Gastroesophageal sphincter (tissue), 4 donors: ENCODE results near the gene CCSER1. TPM values are rescaled to one million over a fixed set of nuclear protein-coding genes. Genes with fewer than 3 reads are reported as not detected.

Experiments
- ATAC-seq: fragments of 150-250 bp; one replicate; pipeline ENCODE4 v1.9.1; 2016; ENCODE audit warnings: mild to moderate bottlenecking, moderate library complexity
- H3K27ac ChIP-seq, 4 donors: fragments of 200-600 bp; sonication (generic) in 3 of 4; 1 replicate in 3 of 4; 2 replicates in 1 of 4; pipeline ENCODE4 v1.5.1; 2016 to 2019
- H3K27me3 ChIP-seq: fragments of 200-600 bp; sonication (generic); one replicate; pipeline ENCODE4 v1.5.1; 2019
- H3K36me3 ChIP-seq, 2 donors: fragments of 200-600 bp; sonication (generic); one replicate each; pipeline ENCODE4 v1.5.1; 2019; ENCODE audit warnings: control low read depth in 1 of 2
- H3K4me1 ChIP-seq, 3 donors: fragments of 200-600 bp; sonication (generic); 1 replicate in 2 of 3; 2 replicates in 1 of 3; pipeline ENCODE4 v1.5.1; 2016 to 2019; ENCODE audit warnings: control low read depth in 2 of 3
- H3K4me3 ChIP-seq, 2 donors: fragments of 200-600 bp; sonication (generic); one replicate each; pipeline ENCODE4 v1.5.1; 2019; ENCODE audit warnings: mild to moderate bottlenecking in 1 of 2, moderate library complexity in 1 of 2
- H3K9me3 ChIP-seq, 3 donors: fragments of 200-600 bp; sonication (generic); one replicate each; pipeline ENCODE4 v1.5.1; 2017 to 2019; ENCODE audit warnings: control low read depth in 2 of 3
- EP300 ChIP-seq: sonication (generic); formaldehyde crosslinking; IDR thresholded peaks from one replicate; pipeline ENCODE4 v1.6.1; 2017; ENCODE audit warnings: antibody characterized with exemption, mild to moderate bottlenecking
- POLR2A ChIP-seq, 2 donors: fragments of 450-650 bp; IDR thresholded peaks; one replicate each; pipeline ENCODE4 v1.6.1; 2017; ENCODE audit warnings: antibody characterized with exemption in 2 of 2, mild to moderate bottlenecking in 2 of 2, moderate library complexity in 1 of 2
- POLR2AphosphoS5 ChIP-seq: sonication (generic); formaldehyde crosslinking; IDR thresholded peaks from one replicate; pipeline ENCODE4 v1.6.1; 2017; ENCODE audit warnings: antibody characterized with exemption
- WGBS, 2 donors: methylation state at CpG; one replicate each; pipeline ENCODE4 v1.1.5; 2018; ENCODE audit warnings: low coverage in 1 of 2; 5-methylcytosine and 5-hydroxymethylcytosine counted together
- total RNA-seq, 4 donors: library from RNA; depleted of rRNA; stranded (reverse); fragments of >200 nt; gene quantifications; one replicate each; pipeline ENCODE4 v1.1.0, GENCODE V29; 2016
- TF ChIP-seq, protein P1 (sequence below), 4 experiments: fragments of 200-600 bp in 2 of 4; fragments of 450-650 bp in 2 of 4; sonication (generic) in 1 of 4; IDR thresholded peaks; one replicate each; pipeline ENCODE4 v1.5.1; 2017 to 2019; ENCODE audit warnings: antibody characterized with exemption in 4 of 4, mild to moderate bottlenecking in 2 of 4, moderate library complexity in 2 of 4

CCSER1 gene
- total RNA-seq, 4 donors from 2014 or later = 2.4 to 9.3 (median 4.6) TPM

DNA sequence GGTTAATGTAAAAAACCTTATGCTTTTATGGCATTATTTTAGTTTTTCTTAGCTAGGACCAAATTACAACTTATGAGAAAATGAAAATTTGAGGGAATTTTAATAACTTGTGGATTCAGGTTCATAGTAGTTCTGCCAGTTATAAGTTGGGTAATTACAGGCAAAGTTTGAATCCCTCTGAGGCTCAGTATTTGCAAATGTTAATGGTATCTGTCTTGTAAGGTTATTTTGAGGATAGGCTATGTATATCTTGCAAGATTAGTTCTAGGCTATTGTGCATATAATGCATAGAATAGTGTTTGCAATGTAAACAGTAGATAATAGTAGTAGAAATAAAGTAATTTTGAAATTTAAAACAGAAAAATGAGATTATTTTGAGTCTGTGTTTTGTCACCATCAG is 44.7 kb upstream of the CCSER1 start:
- H3K4me1 ChIP-seq = no peaks in the 10 kb centered on the region
- H3K36me3 ChIP-seq = no peaks in the 10 kb centered on the region
- H3K27ac ChIP-seq = no peak overlapping the region
- H3K27me3 ChIP-seq = no peaks in the 10 kb centered on the region
- no peak for ATAC-seq
- no peak overlapping the region for H3K4me3 ChIP-seq
- no peak for TF ChIP-seq POLR2A (IDR thresholded peaks at IDR 0.05)
- TF ChIP-seq EP300 = no peak
- TF ChIP-seq, protein P1, sequence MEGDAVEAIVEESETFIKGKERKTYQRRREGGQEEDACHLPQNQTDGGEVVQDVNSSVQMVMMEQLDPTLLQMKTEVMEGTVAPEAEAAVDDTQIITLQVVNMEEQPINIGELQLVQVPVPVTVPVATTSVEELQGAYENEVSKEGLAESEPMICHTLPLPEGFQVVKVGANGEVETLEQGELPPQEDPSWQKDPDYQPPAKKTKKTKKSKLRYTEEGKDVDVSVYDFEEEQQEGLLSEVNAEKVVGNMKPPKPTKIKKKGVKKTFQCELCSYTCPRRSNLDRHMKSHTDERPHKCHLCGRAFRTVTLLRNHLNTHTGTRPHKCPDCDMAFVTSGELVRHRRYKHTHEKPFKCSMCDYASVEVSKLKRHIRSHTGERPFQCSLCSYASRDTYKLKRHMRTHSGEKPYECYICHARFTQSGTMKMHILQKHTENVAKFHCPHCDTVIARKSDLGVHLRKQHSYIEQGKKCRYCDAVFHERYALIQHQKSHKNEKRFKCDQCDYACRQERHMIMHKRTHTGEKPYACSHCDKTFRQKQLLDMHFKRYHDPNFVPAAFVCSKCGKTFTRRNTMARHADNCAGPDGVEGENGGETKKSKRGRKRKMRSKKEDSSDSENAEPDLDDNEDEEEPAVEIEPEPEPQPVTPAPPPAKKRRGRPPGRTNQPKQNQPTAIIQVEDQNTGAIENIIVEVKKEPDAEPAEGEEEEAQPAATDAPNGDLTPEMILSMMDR (IDR thresholded peaks at IDR 0.05) = no peak
- TF ChIP-seq POLR2AphosphoS5 = no peak
- H3K9me3 ChIP-seq = no peaks in the 10 kb centered on the region

- ATAC-seq = no peak
- Histone ChIP-seq H3K4me3 (no peak overlapping the region), H3K36me3 (no peaks in the 10 kb centered on the region), H3K27me3 (no peaks in the 10 kb centered on the region), H3K27ac (no peak overlapping the region), H3K9me3 (no peaks in the 10 kb centered on the region), H3K4me1 (no peaks in the 10 kb centered on the region)
- no peak for TF ChIP-seq POLR2A (IDR thresholded peaks at IDR 0.05)
- TF ChIP-seq, protein P1 (IDR thresholded peaks at IDR 0.05) = no peak
- no peak for TF ChIP-seq POLR2AphosphoS5
- TF ChIP-seq EP300 = no peak
- 59 to 89% methylated on average over 2 to 3 of the region's 3 CpGs for WGBS, 2 donors
These were observed 42.8 kb upstream of the CCSER1 start for GRCh38 chr4:90084277-90084966.

DNA sequence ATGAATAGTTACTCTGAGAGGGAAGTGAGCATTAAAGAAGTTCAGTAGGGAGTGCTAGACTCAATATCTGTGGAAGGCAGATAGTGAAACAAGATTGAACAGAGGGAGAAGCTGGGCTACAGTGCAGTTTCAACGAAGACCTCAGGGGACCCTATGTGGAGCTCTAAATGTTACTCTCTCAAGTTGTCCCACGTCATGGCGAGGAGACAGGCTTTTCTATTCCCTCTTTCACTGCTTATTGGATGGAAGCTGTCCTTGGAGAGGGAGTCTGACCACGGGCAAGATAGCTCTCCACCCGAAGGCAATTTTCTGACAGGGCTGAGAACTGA is 42.3 kb upstream of the CCSER1 start:
- H3K27ac ChIP-seq = no peak overlapping the region
- H3K36me3 ChIP-seq = no peaks in the 10 kb centered on the region
- no peaks in the 10 kb centered on the region for H3K9me3 ChIP-seq
- WGBS, 2 donors = 77 to 81% methylated on average over 4 to 5 of the region's 5 CpGs
- no peak overlapping the region for H3K4me3 ChIP-seq
- ATAC-seq = no peak
- H3K4me1 ChIP-seq = no peaks in the 10 kb centered on the region
- H3K27me3 ChIP-seq = no peaks in the 10 kb centered on the region
- TF ChIP-seq POLR2AphosphoS5 (no peak), EP300 (no peak), POLR2A (IDR thresholded peaks at IDR 0.05) (no peak)
- TF ChIP-seq, protein P1 (IDR thresholded peaks at IDR 0.05) = no peak

DNA sequence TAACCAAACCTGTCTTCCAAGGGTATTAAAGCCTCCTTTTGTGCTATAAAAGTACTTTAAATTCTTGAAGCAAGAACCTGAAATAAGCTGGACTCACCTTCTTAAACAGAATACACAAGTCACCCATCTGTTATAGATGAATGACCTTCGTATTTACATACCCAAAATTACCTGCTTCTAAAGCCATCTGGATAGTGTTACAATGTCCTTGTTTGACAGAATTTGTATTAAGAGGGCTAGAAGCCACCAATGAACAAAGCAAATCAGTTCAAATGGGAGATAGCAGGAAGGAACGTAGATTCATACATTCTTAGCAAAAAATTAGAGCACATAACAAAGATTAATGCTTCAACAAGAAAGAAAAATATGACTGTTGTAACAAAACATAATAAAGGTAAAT is 33.7 kb upstream of the CCSER1 start:
- no peak for TF ChIP-seq POLR2A (IDR thresholded peaks at IDR 0.05)
- no peak for TF ChIP-seq POLR2AphosphoS5
- TF ChIP-seq, protein P1 (IDR thresholded peaks at IDR 0.05) = no peak
- no peak for TF ChIP-seq EP300
- H3K4me1 ChIP-seq = no peaks in the 10 kb centered on the region
- H3K27me3 ChIP-seq = no peaks in the 10 kb centered on the region
- no peaks in the 10 kb centered on the region for H3K9me3 ChIP-seq
- 14 to 26% methylated on average over 2 of the region's 2 CpGs for WGBS, 2 donors
- no peak for ATAC-seq
- H3K4me3 ChIP-seq = no peak overlapping the region
- no peak overlapping the region for H3K27ac ChIP-seq
- no peaks in the 10 kb centered on the region for H3K36me3 ChIP-seq

DNA sequence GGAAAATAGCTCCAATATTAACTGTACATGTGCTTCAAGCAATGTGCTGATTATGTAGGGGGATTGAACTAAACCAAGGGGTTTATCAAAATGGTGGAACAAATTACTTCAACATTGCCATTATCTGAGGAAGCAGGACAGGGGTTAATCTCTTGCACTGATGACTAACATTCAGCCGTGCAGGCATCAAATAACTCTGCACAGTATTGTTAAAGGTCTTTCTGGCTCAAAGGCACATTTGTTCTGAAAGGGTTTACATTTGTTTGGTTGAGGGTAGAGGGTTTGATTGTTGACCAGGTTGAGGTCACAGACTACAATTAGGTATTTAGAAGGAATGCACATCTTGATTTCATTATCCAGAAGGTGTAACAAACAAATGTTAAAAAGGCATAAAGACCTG is 32.2 kb upstream of the CCSER1 start:
- WGBS, 2 donors = 0 to 23% methylated on average over 1 of the region's 1 CpG
- Histone ChIP-seq H3K4me1 (no peaks in the 10 kb centered on the region), H3K36me3 (no peaks in the 10 kb centered on the region), H3K27me3 (no peaks in the 10 kb centered on the region), H3K9me3 (no peaks in the 10 kb centered on the region), H3K4me3 (no peak overlapping the region), H3K27ac (no peak overlapping the region)
- TF ChIP-seq POLR2AphosphoS5 (no peak), EP300 (no peak), POLR2A (IDR thresholded peaks at IDR 0.05) (no peak)
- TF ChIP-seq, protein P1 (IDR thresholded peaks at IDR 0.05) = no peak
- no peak for ATAC-seq
